Memory B cell (primary cell): ENCODE data around the gene SERINC2.
A peak's percentile ranks its signal among the peaks of the same experiment; 100 is the strongest.
"Not testable (repeated sequence)": the region's sequence is repeated elsewhere in the genome, so short reads cannot be mapped to it uniquely, and the experiment has no call there.

Experiments
- ATAC-seq: fragments of 150-1000 bp; cut with Tn5 transposase; 2 replicates; pipeline ENCODE4 v1.10.0; 2021; ENCODE audit warnings: low read depth, mild to moderate bottlenecking, moderate library complexity
- DNase-seq, 2 donors: peaks; one replicate each; pipeline ENCODE4 v3.0.0; 2022; ENCODE audit warnings: low spot score in 2 of 2
- H3K27ac Mint-ChIP-seq: one replicate; pipeline ENCODE4 v1.8.0; 2022; ENCODE audit warnings: mild to moderate bottlenecking, moderate library complexity, mixed read lengths
- H3K27me3 Mint-ChIP-seq: one replicate; pipeline ENCODE4 v1.8.0; 2022; ENCODE audit warnings: mixed read lengths
- H3K36me3 Mint-ChIP-seq: one replicate; pipeline ENCODE4 v1.8.0; 2022; ENCODE audit warnings: mild to moderate bottlenecking, mixed read lengths
- H3K4me1 Mint-ChIP-seq: one replicate; pipeline ENCODE4 v1.8.0; 2022; ENCODE audit warnings: mixed read lengths
- H3K4me3 Mint-ChIP-seq: one replicate; pipeline ENCODE4 v1.8.0; 2022; ENCODE audit warnings: mild to moderate bottlenecking, moderate library complexity, mixed read lengths
- H3K9me3 Mint-ChIP-seq: one replicate; pipeline ENCODE4 v1.8.0; 2022; ENCODE audit warnings: mixed read lengths

The SERINC2 gene

GRCh38 chr1:31470794-31471315 is 57.8 kb downstream of the SERINC2 start:
- H3K4me3 Mint-ChIP-seq: no peak overlapping the region

DNA sequence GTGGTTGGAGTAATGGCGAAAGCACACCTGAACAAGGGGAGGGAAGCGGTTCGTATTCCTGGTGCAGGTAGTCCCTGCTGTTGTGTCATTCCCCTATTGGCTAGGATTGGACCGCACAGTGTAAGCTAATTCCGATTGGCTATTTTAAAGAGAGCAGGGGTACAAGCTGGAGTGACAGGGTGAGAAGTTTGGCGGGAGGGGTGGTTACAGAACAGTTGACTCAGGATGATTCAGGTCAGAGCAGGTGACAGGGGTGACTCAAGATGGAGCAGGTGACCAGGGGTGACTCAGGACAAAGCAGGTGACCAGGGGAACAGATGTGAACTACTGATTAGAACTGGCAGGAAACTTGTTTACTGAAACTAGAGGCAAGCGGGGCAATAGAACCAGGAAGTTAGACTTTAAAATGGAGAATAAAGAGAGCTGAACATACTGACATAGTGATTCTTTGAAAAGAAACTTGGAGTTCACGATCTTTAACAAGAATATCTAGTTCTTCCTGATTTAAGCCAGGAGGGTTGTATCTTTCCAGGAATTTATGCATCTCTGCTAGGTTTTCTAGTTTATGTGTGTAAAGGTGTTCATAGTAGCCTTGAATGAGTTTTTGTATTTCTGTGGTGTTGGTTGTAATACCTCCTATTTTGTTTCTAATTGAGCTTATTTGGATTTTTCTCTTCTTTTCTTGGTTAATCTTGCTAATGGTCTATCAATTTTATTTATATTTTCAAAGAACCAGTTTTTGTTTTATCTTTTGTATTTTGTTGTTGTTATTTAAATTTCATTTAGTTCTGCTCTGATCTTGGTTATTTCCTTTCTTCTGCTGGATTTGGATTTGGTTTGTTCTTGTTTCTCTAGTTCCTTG is 58.7 kb downstream of the SERINC2 start:
- not testable (repeated sequence) for H3K27ac Mint-ChIP-seq, H3K36me3 Mint-ChIP-seq, H3K4me1 Mint-ChIP-seq, DNase-seq, ATAC-seq, H3K4me3 Mint-ChIP-seq
- peaks cover 14% of the 10 kb centered on the region for H3K9me3 Mint-ChIP-seq
- peaks cover 13% of the 10 kb centered on the region for H3K27me3 Mint-ChIP-seq

More at GRCh38 chr1:31470794-31471315, 57.8 kb downstream of the SERINC2 start:
- Mint-ChIP-seq H3K27me3 (peaks cover 11% of the 10 kb centered on the region), H3K27ac (no peak overlapping the region), H3K9me3 (peaks cover 14% of the 10 kb centered on the region), H3K36me3 (peaks cover 8% of the 10 kb centered on the region), H3K4me1 (peaks cover 6% of the 10 kb centered on the region)
- DNase-seq (no peak), ATAC-seq (no peak)

DNA sequence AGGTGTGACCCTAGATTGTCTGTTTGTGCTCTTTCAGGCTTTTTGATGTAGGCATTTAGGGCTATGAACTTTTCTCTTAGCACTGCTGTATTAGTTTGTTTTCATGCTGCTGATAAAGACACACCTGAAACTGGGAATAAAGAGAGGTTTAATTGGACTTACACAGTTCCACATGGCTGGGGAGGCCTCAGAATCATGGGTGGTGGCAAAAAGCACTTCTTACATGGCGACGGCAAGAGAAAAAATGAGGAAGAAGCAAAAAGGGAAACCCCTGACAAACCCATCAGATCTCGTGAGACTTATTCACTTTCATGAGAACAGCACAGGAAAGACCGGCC is 59.3 kb downstream of the SERINC2 start:
- peaks cover 12% of the 10 kb centered on the region for H3K9me3 Mint-ChIP-seq
- not testable (repeated sequence) for H3K36me3 Mint-ChIP-seq, H3K4me1 Mint-ChIP-seq, ATAC-seq, H3K27ac Mint-ChIP-seq, DNase-seq, H3K4me3 Mint-ChIP-seq
- peaks cover 16% of the 10 kb centered on the region for H3K27me3 Mint-ChIP-seq

- H3K36me3 Mint-ChIP-seq, H3K27ac Mint-ChIP-seq, H3K4me3 Mint-ChIP-seq, H3K4me1 Mint-ChIP-seq, ATAC-seq, DNase-seq: not testable (repeated sequence)
- H3K9me3 Mint-ChIP-seq: peaks cover 12% of the 10 kb centered on the region
- peaks cover 17% of the 10 kb centered on the region for H3K27me3 Mint-ChIP-seq
These were observed 59.7 kb downstream of the SERINC2 start for GRCh38 chr1:31472673-31473072.

GRCh38 chr1:31473508-31473907 is 60.5 kb downstream of the SERINC2 start:
- not testable (repeated sequence) for H3K4me1 Mint-ChIP-seq, H3K4me3 Mint-ChIP-seq, ATAC-seq, H3K36me3 Mint-ChIP-seq, H3K27ac Mint-ChIP-seq, DNase-seq
- Mint-ChIP-seq H3K9me3 (peaks cover 12% of the 10 kb centered on the region), H3K27me3 (peaks cover 17% of the 10 kb centered on the region)

DNA sequence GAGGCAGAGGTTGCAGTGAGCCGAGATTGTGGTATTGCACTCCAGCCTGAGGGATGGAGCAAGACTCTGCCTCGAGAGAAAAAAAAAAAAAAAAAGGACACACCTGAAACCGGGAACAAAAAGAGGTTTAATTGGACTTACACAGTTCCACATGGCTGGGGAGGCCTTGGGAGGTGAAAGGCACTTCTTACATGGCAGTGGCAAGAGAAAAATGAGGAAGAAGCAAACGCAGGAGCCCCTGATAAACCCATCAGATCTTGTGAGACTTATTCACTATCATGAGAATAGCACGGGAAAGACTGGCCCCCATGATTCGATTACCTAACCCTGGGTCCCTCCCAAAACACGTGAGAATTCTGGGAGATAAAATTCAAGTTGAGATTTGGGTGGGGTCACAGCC is 61.6 kb downstream of the SERINC2 start:
- ATAC-seq, H3K4me3 Mint-ChIP-seq, H3K4me1 Mint-ChIP-seq, H3K36me3 Mint-ChIP-seq, H3K27ac Mint-ChIP-seq, DNase-seq: not testable (repeated sequence)
- Mint-ChIP-seq H3K9me3 (peaks cover 12% of the 10 kb centered on the region), H3K27me3 (peaks cover 17% of the 10 kb centered on the region)

GRCh38 chr1:31476891-31477846 is 64.2 kb downstream of the SERINC2 start:
- peaks cover 2% of the 10 kb centered on the region for H3K4me1 Mint-ChIP-seq
- ATAC-seq (no peak), DNase-seq (no peak)
- H3K9me3 Mint-ChIP-seq: peaks cover 8% of the 10 kb centered on the region
- no peak overlapping the region for H3K27ac Mint-ChIP-seq
- no peak overlapping the region for H3K4me3 Mint-ChIP-seq
- H3K36me3 Mint-ChIP-seq: peaks cover 2% of the 10 kb centered on the region
- peaks cover 10% of the 10 kb centered on the region for H3K27me3 Mint-ChIP-seq

DNA sequence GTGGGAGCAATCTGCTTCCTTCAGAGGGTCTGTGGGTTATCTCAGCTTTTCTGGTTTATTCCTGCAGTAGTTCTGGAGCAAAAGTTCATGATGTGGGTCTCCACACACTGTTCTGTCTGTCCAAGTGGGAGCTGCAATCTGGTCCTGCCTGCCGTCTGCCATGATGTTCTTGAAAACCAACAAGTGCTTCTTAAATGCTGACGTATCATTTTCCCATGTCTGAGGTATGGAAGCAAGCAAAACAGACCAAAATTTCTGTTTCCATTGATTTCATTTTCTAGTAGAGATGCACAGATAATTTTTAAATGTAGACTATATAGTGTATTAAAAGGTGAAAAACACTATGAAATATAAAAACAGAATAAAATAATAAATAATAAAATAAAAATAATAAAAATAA is 65.2 kb downstream of the SERINC2 start:
- ATAC-seq: no peak

GRCh38 chr1:31479811-31480210 is 66.8 kb downstream of the SERINC2 start:
- Mint-ChIP-seq H3K27ac (no peak overlapping the region), H3K36me3 (no peaks in the 10 kb centered on the region), H3K9me3 (peaks cover 5% of the 10 kb centered on the region), H3K4me1 (no peaks in the 10 kb centered on the region), H3K4me3 (no peak overlapping the region), H3K27me3 (peaks cover 8% of the 10 kb centered on the region)
- DNase-seq (no peak), ATAC-seq (no peak)

More for the DNA sequence above, 65.2 kb downstream of the SERINC2 start:
- H3K4me3 Mint-ChIP-seq: no peak overlapping the region
- no peak overlapping the region for H3K27ac Mint-ChIP-seq
- H3K4me1 Mint-ChIP-seq: no peaks in the 10 kb centered on the region
- no peaks in the 10 kb centered on the region for H3K36me3 Mint-ChIP-seq
- peaks cover 5% of the 10 kb centered on the region for H3K9me3 Mint-ChIP-seq
- no peak for DNase-seq
- peaks cover 8% of the 10 kb centered on the region for H3K27me3 Mint-ChIP-seq

- not testable (repeated sequence) for H3K4me1 Mint-ChIP-seq, H3K4me3 Mint-ChIP-seq, H3K27me3 Mint-ChIP-seq, ATAC-seq, DNase-seq, H3K9me3 Mint-ChIP-seq, H3K27ac Mint-ChIP-seq, H3K36me3 Mint-ChIP-seq
These were observed 67.4 kb downstream of the SERINC2 start for GRCh38 chr1:31480426-31480825.

DNA sequence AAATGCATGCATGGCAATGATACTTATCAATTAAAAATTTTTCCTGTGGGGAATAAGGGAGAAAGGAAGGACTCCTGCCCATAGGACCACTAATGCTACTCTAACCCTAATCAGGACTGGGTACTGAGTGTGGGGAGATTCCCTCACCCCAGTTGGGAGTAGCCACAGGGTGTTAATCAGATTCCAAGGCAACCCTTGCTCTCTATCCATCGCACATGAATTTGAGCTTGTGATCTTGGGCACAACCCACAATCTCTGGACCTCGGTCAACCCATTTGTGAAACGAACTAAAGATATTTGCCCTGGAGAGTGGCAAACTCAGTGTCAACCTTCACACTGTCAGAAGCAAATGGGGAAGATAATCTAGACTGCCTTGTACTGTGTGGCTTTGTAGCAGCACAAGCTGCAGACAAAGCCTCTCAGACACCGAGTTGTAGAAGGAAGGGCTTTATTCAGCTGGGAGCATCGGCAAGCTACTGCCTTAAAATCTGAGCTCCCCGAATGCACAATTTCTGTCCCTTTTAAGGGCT is 69.5 kb downstream of the SERINC2 start:
- Mint-ChIP-seq H3K4me1 (no peaks in the 10 kb centered on the region), H3K27ac (no peak overlapping the region), H3K27me3 (peaks cover 2% of the 10 kb centered on the region), H3K9me3 (peaks cover 7% of the 10 kb centered on the region), H3K4me3 (no peak overlapping the region), H3K36me3 (peaks cover 4% of the 10 kb centered on the region)
- DNase-seq (no peak), ATAC-seq (no peak)

DNA sequence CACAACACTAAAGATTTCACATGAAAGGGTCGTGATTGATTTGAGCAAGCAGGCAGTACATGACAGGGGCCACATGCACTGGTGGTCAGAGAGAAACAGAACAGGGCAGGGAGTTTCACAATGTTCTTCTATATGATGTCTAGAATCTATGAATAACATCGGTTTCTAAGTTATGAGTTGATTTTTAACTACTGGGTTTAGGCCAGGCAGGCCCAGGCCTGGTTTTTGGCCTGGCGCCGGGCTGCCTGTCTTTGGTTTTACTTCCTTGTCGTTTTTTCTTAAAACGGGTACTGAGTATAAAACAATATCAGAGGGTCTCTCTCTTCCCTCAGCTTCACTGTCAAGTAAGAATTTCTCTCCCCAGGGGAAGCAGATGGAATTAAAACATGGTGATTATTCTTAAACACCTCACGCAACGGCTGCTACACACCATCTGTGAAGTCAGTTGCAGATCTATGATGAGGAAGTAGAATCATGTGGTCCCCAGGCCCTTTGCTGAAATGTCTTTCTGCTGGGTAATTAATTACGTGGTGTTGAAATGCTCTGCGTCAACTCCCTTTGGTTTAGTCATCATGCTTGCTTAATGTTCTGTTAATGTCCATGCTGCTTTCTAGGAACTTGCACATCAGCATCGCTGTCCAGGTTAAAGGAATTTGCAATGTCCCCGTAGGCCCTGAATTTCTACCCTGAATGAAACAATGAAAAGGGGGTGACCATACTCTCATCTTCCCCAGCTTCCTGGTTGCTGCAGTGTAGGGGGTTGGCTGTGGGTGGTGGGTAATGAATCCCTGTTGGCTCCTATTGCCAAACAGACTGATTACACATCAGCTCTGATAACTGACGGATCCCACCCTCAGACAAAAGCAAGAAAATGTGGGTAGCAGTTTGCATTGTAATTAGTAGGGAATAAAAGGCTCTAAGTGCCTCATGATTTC is 70.3 kb downstream of the SERINC2 start:
- ATAC-seq: peak; percentile 39
- Mint-ChIP-seq H3K27ac (no peak overlapping the region), H3K27me3 (peaks cover 5% of the 10 kb centered on the region), H3K4me3 (no peak overlapping the region), H3K4me1 (no peaks in the 10 kb centered on the region), H3K36me3 (peaks cover 4% of the 10 kb centered on the region), H3K9me3 (peaks cover 7% of the 10 kb centered on the region)
- DNase-seq: no peak
